ENCODE data around the gene DDX4.
"Not testable (repeated sequence)": the region's sequence is repeated elsewhere in the genome, so short reads cannot be mapped to it uniquely, and the experiment has no call there.

DDX4 gene

DNA sequence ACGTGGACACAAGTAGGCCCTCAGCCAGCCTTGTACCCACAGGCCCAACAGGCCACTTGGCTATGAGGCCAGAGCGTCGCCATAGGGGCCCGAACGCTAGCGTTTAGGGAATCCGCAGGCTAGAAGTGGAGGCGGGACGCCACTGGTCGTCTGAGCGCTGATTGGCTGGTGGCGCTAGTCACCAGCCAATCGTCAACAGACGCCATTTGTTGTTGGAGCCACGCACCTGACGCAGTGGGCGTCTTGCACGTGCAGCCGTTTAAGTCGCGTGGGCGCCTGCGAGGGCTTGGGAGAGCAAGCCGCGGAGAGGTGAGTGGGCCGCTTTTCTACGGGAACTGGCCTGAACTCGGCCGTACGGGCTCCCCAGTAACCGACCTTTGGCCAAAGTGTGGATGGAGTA, at the start of gene DDX4:
Gene DDX4 (plus strand): TSS at position 269 of the 400 bp plus-strand sequence. CDS start 903 bp downstream, outside the sequence.
- no peak within 1 kb of the TSS for H3K4me3 Mint-ChIP-seq
- no peaks in the 10 kb centered on the region for H3K36me3 Mint-ChIP-seq (ENCODE audit: low read depth)
- no peaks in the 10 kb centered on the region for H3K4me1 Mint-ChIP-seq (ENCODE audit: low read depth)
- DNase-seq, result no peak
- no peaks in the 10 kb centered on the region for H3K27me3 Mint-ChIP-seq
- H3K27ac Mint-ChIP-seq, result no peak within 1 kb of the TSS
- no peaks in the 10 kb centered on the region for H3K9me3 Mint-ChIP-seq

GRCh38 chr5:55691265-55692105, 46.4 kb upstream of the DDX4 start:
- Mint-ChIP-seq H3K27me3 (no peaks in the 10 kb centered on the region), H3K4me1 (ENCODE audit: low read depth) (no peaks in the 10 kb centered on the region), H3K9me3 (no peaks in the 10 kb centered on the region), H3K4me3 (no peak overlapping the region), H3K36me3 (ENCODE audit: low read depth) (peaks cover 13% of the 10 kb centered on the region), H3K27ac (no peak overlapping the region)
- DNase-seq, result no peak

GRCh38 chr5:55692106-55692417, 45.8 kb upstream of the DDX4 start:
- no peak overlapping the region for H3K4me3 Mint-ChIP-seq
- peaks cover 17% of the 10 kb centered on the region for H3K36me3 Mint-ChIP-seq (ENCODE audit: low read depth)
- H3K27ac Mint-ChIP-seq, result no peak overlapping the region
- H3K9me3 Mint-ChIP-seq, result no peaks in the 10 kb centered on the region
- no peaks in the 10 kb centered on the region for H3K27me3 Mint-ChIP-seq
- DNase-seq, result no peak
- H3K4me1 Mint-ChIP-seq (ENCODE audit: low read depth), result no peaks in the 10 kb centered on the region

- H3K27ac Mint-ChIP-seq, result no peak overlapping the region
- H3K36me3 Mint-ChIP-seq (ENCODE audit: low read depth), result peaks cover 21% of the 10 kb centered on the region
- H3K27me3 Mint-ChIP-seq, result no peaks in the 10 kb centered on the region
- DNase-seq, result no peak
- no peaks in the 10 kb centered on the region for H3K9me3 Mint-ChIP-seq
- H3K4me1 Mint-ChIP-seq (ENCODE audit: low read depth), result no peaks in the 10 kb centered on the region
- H3K4me3 Mint-ChIP-seq, result no peak overlapping the region
Observed at GRCh38 chr5:55692509-55692908, 45.4 kb upstream of the DDX4 start.

- no peaks in the 10 kb centered on the region for H3K27me3 Mint-ChIP-seq
- no peak overlapping the region for H3K4me3 Mint-ChIP-seq
- H3K4me1 Mint-ChIP-seq (ENCODE audit: low read depth), result peaks cover 2% of the 10 kb centered on the region
- no peak for DNase-seq
- no peaks in the 10 kb centered on the region for H3K9me3 Mint-ChIP-seq
- H3K27ac Mint-ChIP-seq, result no peak overlapping the region
- peaks cover 23% of the 10 kb centered on the region for H3K36me3 Mint-ChIP-seq (ENCODE audit: low read depth)
Observed at GRCh38 chr5:55694152-55694830, 43.6 kb upstream of the DDX4 start.

DNA sequence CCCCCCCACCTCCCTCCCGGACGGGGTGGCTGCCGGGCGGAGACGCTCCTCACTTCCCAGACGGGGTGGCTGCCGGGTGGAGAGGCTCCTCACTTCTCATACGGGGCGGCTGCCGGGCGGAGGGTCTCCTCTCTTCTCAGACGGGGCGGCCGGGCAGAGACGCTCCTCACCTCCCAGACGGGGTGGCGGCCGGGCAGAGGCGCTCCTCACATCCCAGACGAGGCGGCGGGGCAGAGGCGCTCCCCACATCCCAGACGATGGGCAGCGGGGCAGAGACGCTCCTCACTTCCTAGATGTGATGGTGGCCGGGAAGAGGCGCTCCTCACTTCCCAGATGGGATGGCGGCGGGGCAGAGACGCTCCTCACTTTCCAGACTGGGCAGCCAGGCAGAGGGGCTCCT, 41.2 kb upstream of the DDX4 start:
- not testable (repeated sequence) for H3K27me3 Mint-ChIP-seq, H3K27ac Mint-ChIP-seq, H3K4me3 Mint-ChIP-seq, DNase-seq, H3K9me3 Mint-ChIP-seq
- Mint-ChIP-seq H3K4me1 (ENCODE audit: low read depth) (peaks cover 11% of the 10 kb centered on the region), H3K36me3 (ENCODE audit: low read depth) (peaks cover 26% of the 10 kb centered on the region)

- peak overlapping the region; percentile 7 for H3K27ac Mint-ChIP-seq
- no peaks in the 10 kb centered on the region for H3K27me3 Mint-ChIP-seq
- no peaks in the 10 kb centered on the region for H3K9me3 Mint-ChIP-seq
- no peak for DNase-seq
- peaks cover 16% of the 10 kb centered on the region for H3K4me1 Mint-ChIP-seq (ENCODE audit: low read depth)
- H3K4me3 Mint-ChIP-seq, result no peak overlapping the region
- H3K36me3 Mint-ChIP-seq (ENCODE audit: low read depth), result peaks cover 39% of the 10 kb centered on the region
Observed at GRCh38 chr5:55699041-55699688, 38.7 kb upstream of the DDX4 start.

DNA sequence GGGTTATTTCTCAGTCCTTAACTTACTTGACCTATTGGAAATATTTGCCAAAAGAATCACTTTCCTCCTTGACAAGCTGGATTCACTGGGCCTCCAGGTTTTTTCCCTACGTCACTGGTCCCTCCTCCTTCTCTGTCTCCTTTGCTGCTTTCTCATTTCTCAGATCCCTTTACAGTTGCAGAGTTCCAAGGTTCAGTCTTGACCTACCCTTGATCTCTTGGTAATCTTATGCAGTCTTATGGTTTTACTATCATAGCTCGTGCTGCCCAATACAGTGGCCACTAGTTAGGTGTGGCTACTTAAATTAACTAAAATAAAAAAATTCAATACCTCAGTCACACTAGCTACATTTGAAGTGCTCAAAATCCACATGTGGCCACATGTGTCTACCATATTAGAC, 37.1 kb upstream of the DDX4 start:
- DNase-seq, result no peak
- no peaks in the 10 kb centered on the region for H3K27me3 Mint-ChIP-seq
- H3K4me1 Mint-ChIP-seq (ENCODE audit: low read depth), result peaks cover 16% of the 10 kb centered on the region
- no peak overlapping the region for H3K27ac Mint-ChIP-seq
- H3K4me3 Mint-ChIP-seq, result no peak overlapping the region
- H3K9me3 Mint-ChIP-seq, result no peaks in the 10 kb centered on the region
- H3K36me3 Mint-ChIP-seq (ENCODE audit: low read depth), result peaks cover 31% of the 10 kb centered on the region

GRCh38 chr5:55701462-55702103, 36.3 kb upstream of the DDX4 start:
- no peaks in the 10 kb centered on the region for H3K9me3 Mint-ChIP-seq
- H3K4me1 Mint-ChIP-seq (ENCODE audit: low read depth), result peaks cover 22% of the 10 kb centered on the region
- no peak overlapping the region for H3K27ac Mint-ChIP-seq
- H3K27me3 Mint-ChIP-seq, result no peaks in the 10 kb centered on the region
- no peak for DNase-seq
- H3K36me3 Mint-ChIP-seq (ENCODE audit: low read depth), result peaks cover 39% of the 10 kb centered on the region
- no peak overlapping the region for H3K4me3 Mint-ChIP-seq

GRCh38 chr5:55702598-55703345, 35.1 kb upstream of the DDX4 start:
- Mint-ChIP-seq H3K36me3 (ENCODE audit: low read depth) (peaks cover 36% of the 10 kb centered on the region), H3K27ac (no peak overlapping the region), H3K4me1 (ENCODE audit: low read depth) (peaks cover 29% of the 10 kb centered on the region), H3K27me3 (no peaks in the 10 kb centered on the region), H3K9me3 (no peaks in the 10 kb centered on the region), H3K4me3 (no peak overlapping the region)
- no peak for DNase-seq

GRCh38 chr5:55706230-55706629, 31.6 kb upstream of the DDX4 start:
- peaks cover 45% of the 10 kb centered on the region for H3K36me3 Mint-ChIP-seq (ENCODE audit: low read depth)
- H3K9me3 Mint-ChIP-seq, result no peaks in the 10 kb centered on the region
- no peak overlapping the region for H3K4me3 Mint-ChIP-seq
- H3K4me1 Mint-ChIP-seq (ENCODE audit: low read depth), result peaks cover 37% of the 10 kb centered on the region
- no peak overlapping the region for H3K27ac Mint-ChIP-seq
- H3K27me3 Mint-ChIP-seq, result no peaks in the 10 kb centered on the region
- no peak for DNase-seq

GRCh38 chr5:55708732-55709131, 29.1 kb upstream of the DDX4 start:
- no peak for DNase-seq
- Mint-ChIP-seq H3K27me3 (no peaks in the 10 kb centered on the region), H3K27ac (no peak overlapping the region), H3K9me3 (no peaks in the 10 kb centered on the region), H3K4me3 (no peak overlapping the region), H3K36me3 (ENCODE audit: low read depth) (peaks cover 40% of the 10 kb centered on the region), H3K4me1 (ENCODE audit: low read depth) (peaks cover 43% of the 10 kb centered on the region)

DNA sequence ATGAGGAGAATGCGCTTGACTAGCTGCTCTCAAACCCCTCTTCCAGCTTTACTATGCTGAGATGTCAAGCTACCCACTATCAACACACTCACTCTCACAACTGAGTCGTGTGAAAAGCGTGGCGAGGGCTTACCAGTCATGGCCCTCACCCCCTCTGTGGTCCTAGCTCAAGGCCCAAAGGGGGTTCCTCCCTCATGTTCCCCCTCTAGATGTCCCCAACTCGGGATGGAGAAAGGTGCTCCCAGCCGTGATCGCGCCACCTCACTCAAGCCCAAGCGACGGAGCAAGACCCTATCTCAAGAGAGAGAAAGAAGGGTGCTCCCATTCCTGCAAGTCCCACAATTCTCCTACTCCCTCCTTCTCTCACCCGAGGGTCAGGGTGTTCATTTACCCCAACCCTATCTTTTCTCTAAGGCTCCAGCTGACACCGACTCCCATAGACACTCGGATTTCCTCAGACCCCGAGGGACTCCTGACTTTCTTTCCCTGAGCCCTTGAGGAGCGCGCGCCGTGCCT, 26.3 kb upstream of the DDX4 start:
- peak; percentile 38 for DNase-seq
- Mint-ChIP-seq H3K27me3 (no peaks in the 10 kb centered on the region), H3K9me3 (no peaks in the 10 kb centered on the region), H3K4me3 (peak overlapping the region; percentile 98), H3K27ac (peak overlapping the region; percentile 93), H3K36me3 (ENCODE audit: low read depth) (peaks cover 29% of the 10 kb centered on the region), H3K4me1 (ENCODE audit: low read depth) (peaks cover 38% of the 10 kb centered on the region)
